Kidney (tissue), 14 donors: ENCODE data around the gene GRID1. TPM values are rescaled to one million over a fixed set of nuclear protein-coding genes. Genes with fewer than 3 reads are reported as not detected.
A peak's percentile ranks its signal among the peaks of the same experiment; 100 is the strongest.

ENCODE experiments used
- DNase-seq, 5 donors: peaks; one replicate each; pipeline ENCODE4 v3.0.0-alpha.2; 2013 to 2020
- FAIRE-seq: peaks from 2 replicates; lab custom pipeline; 2012; peaks lifted over from hg19 to GRCh38; lab: Jason Lieb, UNC
- H3K27ac ChIP-seq, 2 donors: one replicate each; pipeline ENCODE4 v1.7.0; 2013; ENCODE audit warnings: low read depth in 2 of 2, low read length in 2 of 2, inconsistent platforms in 1 of 2
- H3K27me3 ChIP-seq: one replicate; pipeline ENCODE4 v1.7.1; 2013; ENCODE audit warnings: low read length, inconsistent platforms; ENCODE audit not compliant: control insufficient read depth, insufficient read depth
- H3K36me3 ChIP-seq, 3 donors: one replicate each; pipeline versions ENCODE4 v1.7.0 to v1.7.1; 2013; ENCODE audit warnings: low read length in 3 of 3, control low read depth in 1 of 3, inconsistent platforms in 1 of 3; ENCODE audit not compliant: insufficient read depth in 3 of 3, control insufficient read depth in 2 of 3
- H3K4me1 ChIP-seq, 3 donors: one replicate each; pipeline versions ENCODE4 v1.7.0 to v1.7.1; 2013; ENCODE audit warnings: low read length in 3 of 3, inconsistent platforms in 1 of 3, low read depth in 1 of 3; ENCODE audit not compliant: control insufficient read depth in 2 of 3, insufficient read depth in 2 of 3
- H3K4me3 ChIP-seq, 3 donors: one replicate each; pipeline versions ENCODE4 v1.7.0 to v1.8.1; 2013; ENCODE audit warnings: low read length in 3 of 3, control low read depth in 1 of 3, inconsistent platforms in 1 of 3
- H3K9ac ChIP-seq, 3 donors: one replicate each; pipeline versions ENCODE4 v1.7.0 to v1.7.1; 2013; ENCODE audit warnings: low read length in 3 of 3, control low read depth in 1 of 3, inconsistent platforms in 1 of 3
- H3K9me3 ChIP-seq, 3 donors: one replicate each; pipeline versions ENCODE4 v1.7.0 to v1.7.1; 2013; ENCODE audit warnings: low read length in 3 of 3, control low read depth in 1 of 3, inconsistent platforms in 1 of 3; ENCODE audit not compliant: control insufficient read depth in 2 of 3, insufficient read depth in 1 of 3
- CTCF ChIP-seq: IDR thresholded peaks from 3 replicates; pipeline ENCODE4 v1.5.1; 2012; ENCODE audit warnings: mild to moderate bottlenecking, moderate library complexity, borderline replicate concordance; ENCODE audit not compliant: insufficient read depth; ENCODE audit errors: extremely low read depth
- intact Hi-C: fragments of 100-400 bp; cut with DNase I; formaldehyde crosslinking; loops from one replicate; pipeline ENCODE4 v1.11.1; 2022
- polyA plus RNA-seq: library from polyadenylated mRNA; stranded (reverse); fragments of 350-450 nt; fragmentation: Illumina TruSeq; extraction: RNeasy Lipid Tissue Mini Kit (QIAGEN cat#74804); gene quantifications from one replicate; pipeline ENCODE4 v1.2.3, GENCODE V29; 2014; ENCODE audit warnings: low read depth, low replicate concordance; ENCODE audit not compliant: insufficient read depth
- total RNA-seq: library from RNA; stranded (reverse); fragmentation: NEBNext Ultra II Directional; extraction: Animal tissue kit (Norgen Biotek cat#: 25700); gene quantifications from one replicate; pipeline ENCODE4 v1.2.1, GENCODE V29; 2021
- donor health status: control.
- donor health status: control.
- donor health status: control.
- donor health status: control.
- donor health status: control.
- donor health status: DM: yes; HTN: yes; CAD: no.
- donor health status: Normal renal cell carcinoma (clear cell type).

GRID1 gene
- total and polyA plus RNA-seq, 2 donors from 2014 or later: 0.37 to 1.4 TPM

GRCh38 chr10:85642082-85642420 is 724.5 kb downstream of the GRID1 start:
- no peaks in the 10 kb centered on the region for H3K9me3 ChIP-seq
- intact Hi-C loops: no loop called here
- H3K9ac ChIP-seq: no peak overlapping the region
- TF ChIP-seq CTCF: no peak
- FAIRE-seq: no peak
- no peak overlapping the region for H3K27ac ChIP-seq
- H3K4me3 ChIP-seq: no peak overlapping the region
- H3K36me3 ChIP-seq: no peaks in the 10 kb centered on the region
- H3K4me1 ChIP-seq: no peaks in the 10 kb centered on the region
- DNase-seq: peak in 1 of 5 donors; percentile 23
- H3K27me3 ChIP-seq: no peaks in the 10 kb centered on the region

- H3K27ac ChIP-seq: no peak overlapping the region
Measured at GRCh38 chr10:85641479-85642009, 725.1 kb downstream of the GRID1 start.

GRCh38 chr10:85638797-85639196 is 727.8 kb downstream of the GRID1 start:
- no peak overlapping the region for H3K4me3 ChIP-seq
- FAIRE-seq (no peak), DNase-seq (no peak)
- no peak overlapping the region for H3K27ac ChIP-seq
- intact Hi-C loops: no loop called here
- H3K4me1 ChIP-seq: no peaks in the 10 kb centered on the region
- H3K27me3 ChIP-seq: no peaks in the 10 kb centered on the region
- no peaks in the 10 kb centered on the region for H3K36me3 ChIP-seq
- no peak for TF ChIP-seq CTCF
- no peak overlapping the region for H3K9ac ChIP-seq
- H3K9me3 ChIP-seq: no peaks in the 10 kb centered on the region

More at GRCh38 chr10:85641479-85642009, 725.1 kb downstream of the GRID1 start:
- no peak for TF ChIP-seq CTCF
- no peak overlapping the region for H3K4me3 ChIP-seq
- FAIRE-seq: no peak
- H3K9ac ChIP-seq: no peak overlapping the region
- intact Hi-C loops: no loop called here
- H3K27me3 ChIP-seq: no peaks in the 10 kb centered on the region
- no peak for DNase-seq
- no peaks in the 10 kb centered on the region for H3K36me3 ChIP-seq
- no peaks in the 10 kb centered on the region for H3K9me3 ChIP-seq
- H3K4me1 ChIP-seq: no peaks in the 10 kb centered on the region

GRCh38 chr10:85635650-85636049 is 730.9 kb downstream of the GRID1 start:
- H3K27me3 ChIP-seq: no peaks in the 10 kb centered on the region
- no peaks in the 10 kb centered on the region for H3K4me1 ChIP-seq
- no peak overlapping the region for H3K9ac ChIP-seq
- intact Hi-C loops: no loop called here
- TF ChIP-seq CTCF: no peak
- DNase-seq (peak in 2 of 5 donors; percentile 22 to 24), FAIRE-seq (no peak)
- no peak overlapping the region for H3K27ac ChIP-seq
- H3K9me3 ChIP-seq: no peaks in the 10 kb centered on the region
- H3K4me3 ChIP-seq: no peak overlapping the region
- H3K36me3 ChIP-seq: no peaks in the 10 kb centered on the region
